Measurements from ENCODE around the gene TPCN2.
"Not testable (repeated sequence)": the region's sequence is repeated elsewhere in the genome, so short reads cannot be mapped to it uniquely, and the experiment has no call there.

GRCh38 chr11:69076977-69077376 is 28.2 kb downstream of the TPCN2 start:
- TF ChIP-seq REST (IDR thresholded peaks at IDR 0.05; ENCODE audit: insufficient read depth in 1 of 2, low read depth in 2 of 2, low read length in 1 of 2); CTCF (IDR thresholded peaks at IDR 0.05); SIN3A (IDR thresholded peaks at IDR 0.05; ENCODE audit: borderline replicate concordance, insufficient read depth, low read depth, low read length); POLR2AphosphoS5 (IDR thresholded peaks at IDR 0.05; ENCODE audit: low read depth, low read length): not testable (repeated sequence)
